K562 (cell line): Measurements from ENCODE around the gene ITPKB. TPM values are rescaled to one million over a fixed set of nuclear protein-coding genes. Genes with fewer than 3 reads are reported as not detected.
A peak's percentile ranks its signal among the peaks of the same experiment; 100 is the strongest.

Experiments
- ATAC-seq: fragments of 200-7000 bp; cut with Tn5 transposase; 3 replicates; pipeline ENCODE4 v1.9.1; 2020; ENCODE audit warnings: moderate library complexity
- BruUV-seq: library from RNA; stranded (reverse); fragments of 400-500 nt; replicated peaks from 2 replicates; lab custom pipeline; 2021; lab: Mats Ljungman, UMichigan
- CTCF ChIA-PET: fragments of 300-600 bp; formaldehyde crosslinking; extraction: SDS; loops from one replicate; lab custom pipeline; 2021; ENCODE audit warnings: low intra/inter-chr PET ratio; lab: Yijun Ruan, JAX
- POLR2A ChIA-PET: fragments of 300-600, 350-650 bp; sonication (Branson Sonifier 250); formaldehyde crosslinking; extraction: SDS; loops from one replicate; lab custom pipeline; 2021; ENCODE audit warnings: antibody characterized with exemption, inconsistent platforms; lab: Yijun Ruan, JAX
- DNase-seq, 4 experiments: peaks; one replicate each; pipeline versions ENCODE4 v3.0.0 to v3.0.0-alpha.2; 2011 to 2018; ENCODE audit warnings: low spot score in 3 of 4, mixed read lengths in 3 of 4; ENCODE audit errors: extremely low read depth in 1 of 4
- FAIRE-seq: peaks from 2 replicates; lab custom pipeline; 2011; peaks lifted over from hg19 to GRCh38; lab: Jason Lieb, UNC
- H2AFZ ChIP-seq: 2 replicates; pipeline ENCODE4 v1.6.0; 2011; ENCODE audit warnings: low read depth, low read length, control low read depth, inconsistent platforms
- H3K27ac ChIP-seq: fragments of 200-600 bp; 3 replicates; pipeline ENCODE4 v1.8.0; 2011; ENCODE audit warnings: low read depth, mild to moderate bottlenecking, control low read depth, inconsistent platforms, low read length, moderate library complexity, mixed read lengths; ENCODE audit errors: extremely low read depth
- H3K27me3 ChIP-seq, 2 experiments: fragments of 300-600 bp in 1 of 2; 2 replicates in 1 of 2; 3 replicates in 1 of 2; pipeline versions ENCODE4 v1.6.0 to v1.8.0; 2011; ENCODE audit warnings: inconsistent platforms in 2 of 2, low read length in 2 of 2, mild to moderate bottlenecking in 1 of 2, mixed read lengths in 1 of 2, moderate library complexity in 1 of 2; ENCODE audit not compliant: control insufficient read depth in 2 of 2, insufficient read depth in 2 of 2
- H3K36me3 ChIP-seq: fragments of 300-600 bp; 3 replicates; pipeline ENCODE4 v1.8.0; 2011; ENCODE audit warnings: mild to moderate bottlenecking, low read length, inconsistent platforms; ENCODE audit not compliant: control insufficient read depth, insufficient read depth
- H3K4me1 ChIP-seq, 2 experiments: fragments of 200-600 bp in 1 of 2; replicated peaks in 1 of 2; 2 replicates in 1 of 2; 3 replicates in 1 of 2; pipeline versions ENCODE4 v1.5.1 to v1.8.0; 2011; ENCODE audit warnings: inconsistent platforms in 2 of 2, low read length in 2 of 2, mild to moderate bottlenecking in 1 of 2, mixed read lengths in 1 of 2, moderate library complexity in 1 of 2; ENCODE audit not compliant: control insufficient read depth in 2 of 2, insufficient read depth in 2 of 2
- H3K4me2 ChIP-seq: 2 replicates; pipeline ENCODE4 v1.6.1; 2011; ENCODE audit warnings: low read length, control low read depth, inconsistent platforms, mixed read lengths; ENCODE audit not compliant: insufficient read depth
- H3K4me3 ChIP-seq: fragments of 200-600 bp; sonication (generic), shearing (Covaris generic); 2 replicates; pipeline ENCODE4 v1.5.1; 2016; ENCODE audit warnings: control low read depth, inconsistent platforms
- H3K79me2 ChIP-seq: fragments of 200-600 bp; 3 replicates; pipeline ENCODE4 v1.8.0; 2011; ENCODE audit warnings: low read length, inconsistent platforms; ENCODE audit not compliant: control insufficient read depth, insufficient read depth
- H3K9ac ChIP-seq, 2 experiments: 2 replicates each; pipeline versions ENCODE4 v1.6.0 to v1.6.1; 2011; ENCODE audit warnings: low read depth in 2 of 2, low read length in 2 of 2, control low read depth in 1 of 2, inconsistent platforms in 1 of 2, mild to moderate bottlenecking in 1 of 2, mixed read lengths in 1 of 2; ENCODE audit not compliant: insufficient read depth in 1 of 2
- H3K9me1 ChIP-seq: one replicate; pipeline ENCODE4 v1.6.0; 2011; ENCODE audit warnings: inconsistent platforms, mild to moderate bottlenecking, low read length, moderate library complexity; ENCODE audit not compliant: control insufficient read depth, insufficient read depth
- H3K9me3 ChIP-seq: replicated peaks from 2 replicates; pipeline ENCODE4 v1.5.1; 2011; ENCODE audit warnings: low read depth, low read length, inconsistent platforms; ENCODE audit not compliant: control insufficient read depth, insufficient read depth
- H4K20me1 ChIP-seq: replicated peaks from 2 replicates; pipeline ENCODE4 v1.6.1; 2011; ENCODE audit warnings: low read length, inconsistent platforms, mixed read lengths; ENCODE audit not compliant: control insufficient read depth, insufficient read depth
- BDP1 ChIP-seq: IDR thresholded peaks from 3 replicates; pipeline ENCODE4 v1.6.1; 2011; ENCODE audit not compliant: insufficient read length, insufficient read depth
- CBFA2T2 ChIP-seq: fragments of 450-650 bp; conservative IDR thresholded peaks from 2 replicates; pipeline ENCODE4 v1.6.1; 2017; ENCODE audit warnings: mild to moderate bottlenecking
- CBFA2T3 ChIP-seq: fragments of 450-650 bp; IDR thresholded peaks from 2 replicates; pipeline ENCODE4 v1.6.1; 2017
- EGR1 ChIP-seq: fragments of 450-650 bp; conservative IDR thresholded peaks from 2 replicates; pipeline ENCODE4 v1.6.1; 2017; ENCODE audit warnings: mild to moderate bottlenecking
- ETV5 ChIP-seq: sonication (generic); formaldehyde crosslinking; IDR thresholded peaks from 2 replicates; pipeline ENCODE4 v1.4.0; 2020; ENCODE audit warnings: low read depth, mild to moderate bottlenecking, missing genetic modification reagents
- KDM1A ChIP-seq, 2 experiments: fragments of 450-650 bp; IDR thresholded peaks; 2 replicates each; pipeline ENCODE4 v1.6.1; 2016; ENCODE audit warnings: mild to moderate bottlenecking in 2 of 2
- WGBS: fragments of 100-300 bp; shearing (Covaris generic); methylation state at CpG from one replicate; pipeline ENCODE4 v1.1.6; 2016; ENCODE audit warnings: low coverage, mixed read lengths; ENCODE audit not compliant: insufficient coverage; ENCODE audit errors: missing lambda C conversion rate; 5-methylcytosine and 5-hydroxymethylcytosine counted together
- in situ Hi-C: fragments of 300-500 bp; cut with MboI; formaldehyde crosslinking; loops from 4 replicates; pipeline ENCODE4 v1.15.0; 2018; ENCODE audit warnings: inconsistent platforms, mixed read lengths
- intact Hi-C: fragments of 100-400 bp; cut with micrococcal nuclease; formaldehyde crosslinking; loops from 2 replicates; pipeline ENCODE4 v1.14.2; 2022
- polyA plus RNA-seq, 8 experiments: library from polyadenylated mRNA; depleted of rRNA in 4 of 8; stranded (reverse) in 5 of 8; unstranded in 3 of 8; fragments of >200 nt; fragmentation: Nextera tagmentation in 2 of 8; fragmentation: Illumina TruSeq in 1 of 8; extraction: Ambion mirVana in 2 of 8; extraction: Trizol in 1 of 8; gene quantifications; 2 replicates each; pipeline versions ENCODE4 v1.2.1 to v1.2.3, GENCODE V29; 2011 to 2014; ENCODE audit warnings: inconsistent platforms in 1 of 8, missing spikeins in 1 of 8
- total RNA-seq, 7 experiments: library from RNA; depleted of rRNA in 6 of 7; stranded (reverse); fragments of >200 nt in 6 of 7; fragmentation: Illumina TruSeq in 2 of 7; extraction: Trizol in 2 of 7; gene quantifications; 2 replicates each; pipeline versions ENCODE4 v1.2.1 to v1.2.3, GENCODE V29; 2011 to 2021; ENCODE audit warnings: low replicate concordance in 1 of 7
- TF ChIP-seq, protein P1 (sequence below): fragments of 250-450 bp; sonication (Bioruptor Pico); IDR thresholded peaks from 2 replicates; pipeline ENCODE4 v1.8.0; 2021; ENCODE audit warnings: moderate library complexity, mild to moderate bottlenecking, inconsistent platforms
- TF ChIP-seq, protein P2 (sequence below): fragments of 250-450 bp; sonication (Bioruptor Pico); IDR thresholded peaks from 2 replicates; pipeline ENCODE4 v1.8.0; 2022; ENCODE audit warnings: moderate library complexity, mild to moderate bottlenecking, inconsistent platforms

ITPKB gene
- total and polyA plus RNA-seq, 9 of the 15 experiments (the other 6 are each of a cell fraction or from before 2014, with no cell fraction given): 0.01 to 0.22 TPM; not detected in 7

- no peak for DNase-seq
- H3K79me2 ChIP-seq: no peaks in the 10 kb centered on the region
- no peak overlapping the region for H3K27ac ChIP-seq
- H3K4me2 ChIP-seq: no peak overlapping the region
- TF ChIP-seq, protein P1, sequence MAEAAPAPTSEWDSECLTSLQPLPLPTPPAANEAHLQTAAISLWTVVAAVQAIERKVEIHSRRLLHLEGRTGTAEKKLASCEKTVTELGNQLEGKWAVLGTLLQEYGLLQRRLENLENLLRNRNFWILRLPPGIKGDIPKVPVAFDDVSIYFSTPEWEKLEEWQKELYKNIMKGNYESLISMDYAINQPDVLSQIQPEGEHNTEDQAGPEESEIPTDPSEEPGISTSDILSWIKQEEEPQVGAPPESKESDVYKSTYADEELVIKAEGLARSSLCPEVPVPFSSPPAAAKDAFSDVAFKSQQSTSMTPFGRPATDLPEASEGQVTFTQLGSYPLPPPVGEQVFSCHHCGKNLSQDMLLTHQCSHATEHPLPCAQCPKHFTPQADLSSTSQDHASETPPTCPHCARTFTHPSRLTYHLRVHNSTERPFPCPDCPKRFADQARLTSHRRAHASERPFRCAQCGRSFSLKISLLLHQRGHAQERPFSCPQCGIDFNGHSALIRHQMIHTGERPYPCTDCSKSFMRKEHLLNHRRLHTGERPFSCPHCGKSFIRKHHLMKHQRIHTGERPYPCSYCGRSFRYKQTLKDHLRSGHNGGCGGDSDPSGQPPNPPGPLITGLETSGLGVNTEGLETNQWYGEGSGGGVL (CRISPR knock-in tag): no peak
- TF ChIP-seq BDP1: no peak
- TF ChIP-seq CBFA2T3: peak; percentile 66
- peak; percentile 39; the same call in 1 of the 2 replicates for TF ChIP-seq CBFA2T2
- TF ChIP-seq ETV5 (CRISPR knock-in tag): no peak
- TF ChIP-seq KDM1A (IDR thresholded peaks at IDR 0.05): peak in 1 of 2 experiments; percentile 42; a peak in 1 of 4 replicates
- TF ChIP-seq, protein P2, sequence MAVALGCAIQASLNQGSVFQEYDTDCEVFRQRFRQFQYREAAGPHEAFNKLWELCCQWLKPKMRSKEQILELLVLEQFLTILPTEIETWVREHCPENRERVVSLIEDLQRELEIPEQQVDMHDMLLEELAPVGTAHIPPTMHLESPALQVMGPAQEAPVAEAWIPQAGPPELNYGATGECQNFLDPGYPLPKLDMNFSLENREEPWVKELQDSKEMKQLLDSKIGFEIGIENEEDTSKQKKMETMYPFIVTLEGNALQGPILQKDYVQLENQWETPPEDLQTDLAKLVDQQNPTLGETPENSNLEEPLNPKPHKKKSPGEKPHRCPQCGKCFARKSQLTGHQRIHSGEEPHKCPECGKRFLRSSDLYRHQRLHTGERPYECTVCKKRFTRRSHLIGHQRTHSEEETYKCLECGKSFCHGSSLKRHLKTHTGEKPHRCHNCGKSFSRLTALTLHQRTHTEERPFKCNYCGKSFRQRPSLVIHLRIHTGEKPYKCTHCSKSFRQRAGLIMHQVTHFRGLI (CRISPR knock-in tag): no peak
- TF ChIP-seq EGR1: peak; percentile 52
- TF ChIP-seq, all 486 proteins: peak for 4
- CTCF ChIA-PET: no interaction called here
- ATAC-seq (no peak), FAIRE-seq (no peak)
- no peaks in the 10 kb centered on the region for H3K9me1 ChIP-seq
- H3K9ac ChIP-seq: no peak overlapping the region
- no peaks in the 10 kb centered on the region for H3K36me3 ChIP-seq
- intact Hi-C loops: no loop called here
- in situ Hi-C loops: no loop called here
- H3K4me3 ChIP-seq: no peak overlapping the region
- peaks cover 33 to 57% of the 10 kb centered on the region in 2 experiments for H3K27me3 ChIP-seq
- 0 out of 2 replicates have a peak, but pooled peaks cover 7% of the 10 kb centered on the region for H3K9me3 ChIP-seq
- no peaks in the 10 kb centered on the region; the same call in 1 of the 2 replicates for H4K20me1 ChIP-seq
- H2AFZ ChIP-seq: no peak overlapping the region
- 0 out of 5 replicates have a peak, but pooled peaks cover 0 to 4% of the 10 kb centered on the region in 2 experiments for H3K4me1 ChIP-seq
- POLR2A ChIA-PET: interaction anchor here (0.6 kb wide), 1 partner anchor 268 kb away, joined by 3 read pairs; no protein-coding TSS in a partner anchor
- 5% methylated on average over 19 of the region's 19 CpGs for WGBS
- no TSS peak for BruUV-seq
Observed at GRCh38 chr1:226712742-226713419, 26.2 kb downstream of the ITPKB start.
